Activated CD4-positive, alpha-beta T cell treated with anti-CD3 and anti-CD28 coated beads, Interleukin-2, amount 50 U/mL, for 16 hours (primary cell): ENCODE data around the gene LRP1.

ENCODE experiments used
- DNase-seq: peaks from one replicate; pipeline ENCODE4 v3.0.0-alpha.2; 2020

LRP1 gene

DNA sequence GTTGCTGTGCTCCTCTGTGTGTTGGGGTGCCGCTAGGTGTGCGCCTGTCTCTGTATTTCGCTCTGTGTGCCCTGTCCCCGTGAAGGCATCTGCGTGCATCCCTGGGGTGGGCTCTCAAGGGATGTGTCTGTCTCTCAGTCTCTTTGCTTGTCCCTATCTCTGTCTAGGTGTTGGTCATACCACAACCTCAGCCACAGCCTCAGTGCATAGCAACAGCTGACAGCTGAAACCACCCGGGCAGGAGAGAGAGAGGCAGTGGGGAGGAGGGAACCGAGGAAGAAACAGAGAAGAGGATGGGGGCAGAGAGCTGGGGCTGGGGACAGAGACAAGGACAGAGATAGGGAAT lies 87.4 kb downstream of the LRP1 start:
- DNase-seq, result peak; percentile 54

DNA sequence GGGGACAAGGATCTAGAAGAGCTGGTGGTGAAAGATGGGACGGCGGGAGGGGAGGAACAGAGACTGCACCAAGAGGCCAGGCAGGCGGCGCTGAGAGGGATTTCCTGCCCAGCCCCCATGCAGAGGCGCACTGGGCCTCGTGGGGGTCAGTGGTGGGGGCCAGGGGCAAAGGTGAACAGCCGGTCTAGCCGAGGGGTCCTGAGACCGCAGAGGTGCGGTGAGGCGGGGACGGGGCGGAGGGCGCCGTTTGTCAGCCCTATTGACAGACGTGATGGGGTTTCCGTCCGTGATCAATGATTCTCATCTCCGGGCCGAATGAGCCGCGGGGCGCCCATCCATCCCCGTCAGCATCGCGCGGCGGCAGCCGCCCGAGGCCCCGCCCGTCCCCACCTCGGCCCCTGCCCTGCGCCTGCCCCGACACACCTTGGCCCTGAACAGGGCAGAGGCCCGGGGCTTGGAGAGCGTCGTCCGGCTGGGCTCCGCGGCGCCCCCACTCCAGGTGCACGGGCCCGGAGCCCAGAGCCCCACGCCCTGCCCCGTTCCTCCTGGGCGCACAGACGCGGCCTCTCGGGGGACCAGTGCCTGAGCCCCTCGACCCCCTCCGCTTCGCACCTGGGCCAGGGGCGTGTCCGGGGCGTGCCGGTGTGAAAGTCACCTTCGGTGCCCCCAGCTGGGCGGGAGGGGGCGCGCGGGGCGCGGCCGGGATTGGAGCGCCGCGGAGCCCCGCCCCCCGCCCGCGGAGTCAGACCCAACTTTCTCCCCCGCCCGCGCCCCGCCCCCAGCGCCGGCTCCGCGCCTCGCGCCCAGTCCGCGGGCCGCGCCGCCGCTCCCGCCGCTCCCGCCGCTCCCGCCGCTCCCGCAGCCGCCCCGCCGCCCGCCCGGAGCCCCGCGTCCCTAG lies 88.0 kb downstream of the LRP1 start, which contains the start of gene NXPH4:
TSS of gene NXPH4 (plus strand) at position 781 of the 898 bp plus-strand sequence. CDS start 176 bp downstream, outside the sequence.
- DNase-seq, result no peak

DNA sequence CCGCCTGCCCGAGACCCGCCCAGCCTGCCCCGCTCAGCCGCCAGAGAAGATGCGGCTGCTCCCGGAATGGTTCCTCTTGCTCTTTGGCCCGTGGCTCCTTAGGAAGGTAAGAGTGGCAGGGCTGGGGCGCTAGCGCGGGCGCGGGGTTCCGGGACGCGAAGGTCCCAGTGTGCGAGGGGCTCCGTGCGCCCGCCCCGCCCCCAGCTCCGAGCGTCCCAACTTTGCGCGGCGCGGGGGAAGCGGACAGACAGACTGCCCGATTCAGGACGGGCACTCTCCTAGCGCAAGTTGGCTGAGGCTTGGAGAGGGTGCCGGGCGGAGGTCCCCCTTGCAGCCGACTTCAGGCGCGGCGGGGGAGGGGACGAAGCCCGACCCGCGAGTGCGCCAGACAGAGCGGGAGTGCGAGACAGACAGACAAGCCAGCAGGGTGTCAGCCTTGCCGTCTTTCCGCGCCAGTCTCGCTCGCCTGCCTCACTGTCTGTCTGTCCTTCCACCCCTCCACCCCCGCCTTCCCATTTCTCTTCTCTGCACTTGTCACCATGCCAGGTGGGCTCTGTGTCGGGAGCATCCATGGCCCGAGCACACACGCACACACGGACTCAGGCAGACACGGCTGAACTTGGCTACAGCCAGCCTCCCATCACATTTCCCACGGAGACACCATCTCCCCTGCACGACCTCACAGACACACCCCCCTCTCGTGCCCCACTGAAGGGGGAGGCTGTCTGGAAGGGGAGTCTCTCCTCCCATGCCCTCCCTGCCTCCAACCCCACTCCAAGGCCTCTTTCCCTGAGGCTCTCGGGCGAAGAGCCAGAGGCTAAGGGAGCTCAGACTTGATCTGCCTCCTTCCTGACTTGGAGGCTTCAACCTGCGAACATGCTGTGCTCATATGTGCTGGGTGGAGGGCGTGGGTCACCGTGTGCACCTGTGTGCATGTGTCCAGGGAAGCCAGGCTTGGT lies 88.9 kb downstream of the LRP1 start:
- DNase-seq, result no peak

DNA sequence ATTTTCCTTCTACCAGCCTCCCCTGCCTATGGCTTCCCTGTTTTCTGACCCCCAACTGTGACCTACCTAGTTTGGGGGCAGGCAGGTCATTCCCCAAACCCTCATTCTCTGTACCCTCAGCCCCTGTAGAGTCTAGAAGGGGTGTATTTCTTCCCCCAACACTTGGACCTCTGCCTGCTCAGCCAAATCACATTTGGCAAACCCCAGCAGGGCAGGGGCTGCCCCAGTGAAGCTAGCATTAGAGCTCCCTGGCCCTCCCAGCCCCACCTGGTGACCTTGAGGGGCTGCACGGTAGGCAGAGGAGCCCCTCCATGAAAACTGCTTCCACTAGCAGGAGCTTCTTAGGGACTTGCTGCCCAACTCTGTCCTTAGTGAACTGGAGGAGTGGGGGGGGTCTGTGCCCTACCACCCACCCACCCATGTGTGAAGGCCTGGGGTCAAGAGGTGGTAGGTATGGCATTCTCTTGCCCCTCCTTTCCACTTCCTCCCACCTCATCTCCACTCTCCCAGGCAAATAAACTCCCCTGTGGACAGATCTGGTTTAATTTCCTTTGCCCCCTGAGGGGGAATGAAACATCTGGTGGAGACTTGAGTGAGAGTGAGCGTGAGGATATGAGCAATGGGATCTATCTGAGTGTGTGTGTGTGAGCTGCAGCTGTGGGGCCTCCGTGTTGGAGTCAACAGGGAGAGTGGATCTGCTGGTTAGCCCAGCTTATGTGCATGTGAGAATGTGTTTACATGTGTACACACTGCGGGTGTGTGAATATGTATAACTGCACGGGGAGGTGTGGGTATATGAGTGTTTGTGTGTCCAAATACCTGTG lies 90.0 kb downstream of the LRP1 start:
- no peak for DNase-seq

DNA sequence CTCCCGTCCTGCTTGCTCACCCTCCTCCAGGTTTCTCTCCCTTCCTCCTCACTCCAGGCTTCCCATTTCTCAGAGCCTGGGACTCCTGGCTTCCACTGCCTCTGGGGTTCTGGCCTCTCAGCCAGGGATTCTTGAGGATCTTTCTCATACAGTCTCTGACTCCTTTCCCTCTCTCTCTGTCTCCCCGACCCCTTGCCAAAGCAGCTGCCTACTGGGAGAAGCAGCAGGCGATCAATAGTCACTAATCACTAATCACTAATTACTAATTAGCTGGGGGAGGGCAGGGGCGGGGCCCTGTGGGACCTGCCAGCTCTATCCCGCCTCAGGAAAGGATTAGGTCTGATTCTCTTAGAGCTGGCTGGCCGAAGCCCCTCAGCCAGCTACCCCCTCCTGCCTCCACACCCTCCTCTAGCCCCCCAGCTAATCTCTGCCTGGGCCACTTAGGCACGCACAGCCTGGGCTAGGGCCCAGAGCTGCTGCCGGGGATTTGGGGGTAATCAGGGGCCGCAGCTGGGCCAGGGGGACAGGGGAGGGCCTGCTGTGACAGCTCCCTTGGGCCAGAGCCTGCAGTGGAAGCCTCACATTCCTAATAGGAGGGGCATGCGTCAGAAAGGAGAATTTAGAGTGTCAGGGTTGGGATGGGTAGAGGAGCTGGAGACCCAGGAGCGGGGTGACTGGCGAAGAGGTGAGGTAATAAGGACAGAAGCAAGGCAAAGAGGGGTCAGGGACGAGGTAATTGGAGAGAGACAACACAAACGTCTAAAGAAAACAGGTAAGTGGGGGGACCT lies 91.1 kb downstream of the LRP1 start:
- DNase-seq, result no peak

DNA sequence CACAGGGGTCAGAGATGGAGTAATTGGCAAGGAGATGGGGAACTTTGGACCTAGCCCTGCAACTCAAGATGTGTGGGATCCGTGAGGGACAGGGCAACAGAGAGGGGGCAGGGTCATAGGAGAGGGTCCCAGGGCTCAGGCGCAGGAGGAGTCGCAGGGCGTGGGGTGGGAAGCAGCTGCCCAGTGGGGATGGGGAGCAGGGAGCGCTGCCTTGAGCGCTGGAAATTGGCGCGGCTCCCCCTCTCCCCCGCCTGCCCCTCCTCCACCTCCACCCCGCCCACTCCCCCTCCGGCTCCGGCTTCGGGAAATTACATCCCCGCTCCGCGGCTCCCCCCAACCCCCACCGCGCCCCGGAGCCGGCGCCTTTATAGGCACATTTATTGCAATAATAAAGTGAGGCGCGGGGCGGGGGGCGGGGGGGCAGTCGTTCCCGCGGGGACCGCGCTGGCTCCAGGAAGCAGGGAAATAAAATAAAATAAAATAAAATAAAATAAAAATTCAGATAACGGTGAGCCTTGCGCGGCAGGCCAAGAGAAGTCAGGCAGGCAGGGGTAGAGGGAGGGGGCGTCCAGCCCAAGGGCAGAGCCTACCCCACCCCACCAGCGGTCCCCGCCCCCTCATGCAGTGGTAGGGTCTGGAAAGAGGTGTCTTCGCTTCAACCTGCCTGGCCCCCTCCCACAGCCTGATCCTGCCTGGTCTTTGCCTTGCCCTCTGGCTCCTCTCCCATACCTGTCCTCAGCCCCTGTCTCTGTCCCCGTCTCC lies 91.9 kb downstream of the LRP1 start:
- no peak for DNase-seq

DNA sequence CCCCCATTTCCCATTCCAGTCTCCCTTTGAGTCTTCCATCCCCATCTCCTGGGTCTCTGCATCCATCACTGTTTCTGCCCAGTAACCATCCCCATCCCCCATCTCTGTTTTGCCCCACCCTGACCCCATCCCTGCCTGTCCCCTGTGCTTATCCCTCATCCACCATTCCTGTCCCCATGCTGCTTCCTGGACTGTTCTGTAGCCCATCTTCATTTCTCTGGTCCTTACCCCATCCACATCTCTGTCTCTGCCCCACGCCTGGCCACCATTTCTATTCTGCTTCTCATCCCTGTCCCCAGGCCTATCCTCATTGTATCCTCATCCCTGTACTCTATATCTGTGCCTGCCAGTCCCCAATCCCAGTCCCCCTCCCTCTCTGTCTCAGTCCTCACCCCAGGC lies 92.5 kb downstream of the LRP1 start:
- no peak for DNase-seq

DNA sequence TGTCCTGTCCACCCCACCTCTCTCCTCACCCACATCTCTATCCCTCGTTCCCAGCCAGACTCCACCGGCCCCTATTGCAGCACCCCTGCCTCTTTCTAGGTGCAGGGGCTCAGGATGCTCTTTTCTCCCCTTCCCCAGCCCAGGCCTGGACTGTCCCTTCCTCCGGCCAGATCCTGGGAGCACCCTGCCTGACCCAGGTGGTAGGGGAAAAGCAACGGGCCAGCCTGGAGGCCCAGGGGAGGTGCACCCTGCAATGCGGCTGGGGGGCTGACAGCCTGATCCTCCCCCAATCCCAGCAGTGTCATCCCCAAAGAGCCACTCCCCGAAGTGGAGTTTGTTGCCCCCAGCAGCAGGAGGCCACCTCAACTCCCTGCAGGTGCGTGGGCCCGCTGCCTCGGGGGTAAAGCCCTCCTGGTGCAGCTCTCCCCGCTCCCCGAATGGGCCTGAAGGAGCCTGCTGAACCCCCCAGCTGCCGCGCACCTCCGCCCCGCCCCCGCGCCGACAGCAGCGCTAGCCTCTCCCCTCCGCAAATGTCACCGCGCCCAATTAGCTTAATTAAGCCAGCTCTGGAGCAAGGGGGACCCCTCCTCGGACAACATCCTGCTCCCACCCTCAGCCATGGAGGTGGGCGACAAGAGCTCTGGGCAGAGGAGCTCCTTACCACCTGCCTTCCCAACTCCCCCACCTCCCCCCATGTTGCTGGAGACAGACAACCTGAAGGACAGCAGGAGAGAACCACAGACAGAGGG lies 93.1 kb downstream of the LRP1 start:
- DNase-seq, result no peak

DNA sequence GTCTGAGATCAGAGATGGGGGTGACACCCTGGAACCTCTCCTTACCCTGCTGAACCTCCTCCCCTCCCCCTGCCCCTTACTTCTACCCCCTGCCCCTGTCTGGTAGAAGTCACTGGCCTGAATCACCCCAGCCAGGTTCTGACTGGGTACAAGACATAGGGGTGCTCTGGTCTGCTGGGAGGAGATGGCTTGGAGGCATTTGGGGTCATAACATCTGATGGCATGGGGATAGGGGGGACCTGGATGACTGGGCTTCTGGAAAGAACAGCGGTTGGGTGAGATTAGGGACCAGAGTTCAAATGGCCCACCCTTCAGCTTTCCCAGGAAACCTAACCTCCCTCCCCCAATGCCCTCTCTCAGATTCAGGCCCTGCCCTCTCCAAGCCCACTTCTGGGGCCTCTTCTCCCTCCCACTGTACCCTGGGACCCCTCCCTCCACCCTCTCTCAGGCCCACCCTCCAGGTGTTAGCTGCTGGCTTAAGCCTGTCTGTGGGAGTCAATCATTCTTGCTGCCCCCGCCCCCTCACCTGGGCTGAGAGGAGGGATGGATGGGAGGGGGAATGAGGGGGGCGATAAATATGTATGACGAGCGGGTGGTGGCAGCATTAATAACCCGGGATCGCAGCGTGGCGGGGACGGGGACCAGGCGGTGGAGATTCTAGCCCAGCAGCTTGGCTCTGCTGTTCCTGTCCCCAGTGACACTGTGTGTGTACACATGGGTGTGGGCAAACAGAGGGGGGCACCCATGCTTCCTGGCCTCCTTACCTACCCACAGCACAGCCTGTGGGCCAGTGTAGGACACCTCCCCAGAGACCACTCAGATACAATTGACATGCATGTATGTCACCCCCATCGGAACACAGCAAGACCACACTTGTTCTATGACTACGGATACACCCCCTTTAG lies 94.3 kb downstream of the LRP1 start:
- DNase-seq, result no peak

DNA sequence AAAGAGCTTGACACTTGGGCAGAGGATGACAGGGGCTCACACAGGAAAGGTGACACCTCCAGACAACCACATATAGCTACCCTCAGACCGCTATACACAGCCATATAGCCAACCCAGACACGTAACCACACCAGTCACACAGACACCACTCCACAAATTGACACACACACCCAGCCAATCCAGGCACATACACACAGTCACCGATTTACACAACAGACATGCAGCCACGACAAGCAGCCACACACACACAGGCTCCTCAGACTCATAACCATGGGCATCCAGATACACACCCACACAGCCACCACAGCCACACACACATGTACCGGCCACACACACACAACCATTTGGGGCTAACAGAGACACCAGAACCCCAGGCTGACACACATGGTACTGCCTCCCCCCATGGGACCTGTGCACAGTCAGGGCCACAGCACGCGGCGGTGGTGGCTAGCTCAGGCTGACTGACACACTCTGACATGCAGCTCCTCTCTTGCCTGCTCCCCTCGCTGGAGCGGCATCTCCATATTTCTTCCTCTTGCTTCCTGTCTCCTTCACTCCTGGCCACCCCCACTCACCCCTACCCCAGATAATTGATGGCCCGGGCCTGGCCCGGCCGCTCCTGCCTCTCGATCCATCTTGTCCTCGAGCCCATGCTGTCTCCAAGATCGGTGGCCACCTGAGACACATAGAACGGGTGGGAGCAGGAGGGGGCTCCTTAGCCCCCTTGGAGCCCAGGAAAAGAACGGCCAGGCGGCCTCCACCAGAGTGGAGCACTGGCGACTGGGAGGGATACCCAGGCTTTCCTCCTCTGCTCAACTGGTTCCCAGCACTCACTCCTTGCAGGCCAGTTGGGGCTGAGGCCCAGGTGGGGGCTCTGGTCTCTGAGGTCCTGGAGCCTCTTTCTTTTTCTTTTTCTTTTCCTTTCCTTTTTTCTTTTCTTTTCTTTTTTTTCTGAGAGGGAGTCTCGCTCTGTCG lies 95.2 kb downstream of the LRP1 start:
- DNase-seq, result no peak

DNA sequence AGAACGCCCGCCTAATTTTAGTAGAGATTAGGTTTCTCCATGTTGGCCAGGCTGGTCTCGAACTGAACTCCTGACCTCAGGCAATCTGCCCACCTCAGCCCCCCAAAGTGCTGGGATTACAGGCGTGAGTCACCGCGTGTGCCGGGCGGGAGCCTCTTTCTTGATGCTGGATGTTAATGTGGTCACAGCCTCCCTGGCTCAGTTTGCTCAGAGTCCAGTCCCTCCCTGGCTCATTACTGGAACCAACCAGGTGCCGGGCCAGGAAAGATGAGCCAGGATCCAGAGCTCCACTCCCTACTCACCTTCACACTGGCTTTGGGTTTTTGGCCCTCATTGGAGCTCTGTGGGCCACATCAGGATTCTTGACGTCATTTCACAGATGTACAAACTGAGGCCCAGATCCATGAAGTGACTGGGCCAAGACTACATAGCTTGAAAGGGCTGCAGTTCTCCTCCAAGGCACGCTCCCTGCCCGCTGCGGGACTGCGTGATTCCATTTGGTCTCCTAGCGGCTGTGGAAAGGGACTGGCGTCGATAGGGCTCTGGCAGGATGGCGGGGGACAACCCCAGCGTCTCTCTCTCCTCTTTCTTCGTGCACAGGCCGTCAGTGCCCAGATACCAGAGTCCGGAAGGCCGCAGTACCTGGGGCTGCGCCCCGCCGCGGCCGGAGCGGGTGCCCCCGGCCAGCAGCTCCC lies 96.1 kb downstream of the LRP1 start:
- no peak for DNase-seq

DNA sequence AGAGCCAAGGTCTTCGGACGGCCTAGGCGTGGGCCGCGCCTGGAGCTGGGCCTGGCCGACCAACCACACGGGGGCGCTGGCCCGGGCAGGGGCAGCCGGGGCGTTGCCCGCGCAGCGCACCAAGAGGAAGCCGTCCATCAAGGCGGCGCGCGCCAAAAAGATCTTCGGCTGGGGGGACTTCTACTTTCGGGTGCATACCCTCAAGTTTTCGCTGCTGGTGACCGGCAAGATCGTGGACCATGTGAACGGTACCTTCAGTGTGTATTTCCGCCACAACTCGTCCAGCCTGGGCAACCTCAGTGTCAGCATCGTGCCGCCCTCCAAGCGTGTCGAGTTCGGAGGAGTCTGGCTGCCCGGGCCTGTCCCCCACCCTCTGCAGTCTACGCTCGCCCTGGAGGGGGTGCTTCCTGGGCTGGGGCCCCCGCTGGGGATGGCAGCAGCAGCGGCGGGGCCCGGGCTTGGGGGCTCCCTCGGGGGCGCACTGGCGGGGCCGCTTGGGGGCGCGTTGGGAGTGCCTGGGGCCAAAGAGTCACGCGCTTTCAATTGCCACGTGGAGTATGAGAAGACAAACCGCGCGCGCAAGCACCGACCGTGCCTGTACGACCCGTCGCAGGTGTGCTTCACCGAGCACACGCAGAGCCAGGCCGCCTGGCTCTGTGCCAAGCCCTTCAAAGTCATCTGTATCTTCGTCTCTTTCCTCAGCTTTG lies 96.8 kb downstream of the LRP1 start:
- DNase-seq, result peak; percentile 71

DNA sequence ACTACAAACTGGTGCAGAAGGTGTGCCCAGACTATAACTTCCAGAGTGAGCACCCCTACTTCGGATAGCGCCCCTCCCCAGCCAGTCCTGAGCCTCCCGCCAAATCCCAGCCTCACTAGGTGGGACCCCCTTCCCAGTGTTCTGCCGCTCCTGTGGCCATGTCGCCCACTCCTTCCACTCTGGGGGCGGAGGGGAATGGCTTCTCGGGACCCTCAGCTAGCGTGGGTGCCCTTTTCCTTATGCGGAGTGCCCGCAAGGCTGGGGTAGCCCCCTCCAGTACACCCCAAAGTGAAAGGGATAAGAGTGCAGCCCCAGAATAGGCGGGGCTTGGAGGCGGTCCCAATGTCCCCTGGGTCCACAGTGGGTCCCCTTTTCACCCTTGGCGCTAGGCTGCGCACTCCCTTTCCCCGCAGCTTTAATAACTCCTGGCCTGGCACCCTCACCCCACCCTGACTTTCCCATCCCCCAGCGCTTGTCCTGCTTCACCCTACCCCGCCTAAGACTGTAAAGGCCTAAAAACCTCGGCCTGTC lies 97.5 kb downstream of the LRP1 start:
- no peak for DNase-seq

DNA sequence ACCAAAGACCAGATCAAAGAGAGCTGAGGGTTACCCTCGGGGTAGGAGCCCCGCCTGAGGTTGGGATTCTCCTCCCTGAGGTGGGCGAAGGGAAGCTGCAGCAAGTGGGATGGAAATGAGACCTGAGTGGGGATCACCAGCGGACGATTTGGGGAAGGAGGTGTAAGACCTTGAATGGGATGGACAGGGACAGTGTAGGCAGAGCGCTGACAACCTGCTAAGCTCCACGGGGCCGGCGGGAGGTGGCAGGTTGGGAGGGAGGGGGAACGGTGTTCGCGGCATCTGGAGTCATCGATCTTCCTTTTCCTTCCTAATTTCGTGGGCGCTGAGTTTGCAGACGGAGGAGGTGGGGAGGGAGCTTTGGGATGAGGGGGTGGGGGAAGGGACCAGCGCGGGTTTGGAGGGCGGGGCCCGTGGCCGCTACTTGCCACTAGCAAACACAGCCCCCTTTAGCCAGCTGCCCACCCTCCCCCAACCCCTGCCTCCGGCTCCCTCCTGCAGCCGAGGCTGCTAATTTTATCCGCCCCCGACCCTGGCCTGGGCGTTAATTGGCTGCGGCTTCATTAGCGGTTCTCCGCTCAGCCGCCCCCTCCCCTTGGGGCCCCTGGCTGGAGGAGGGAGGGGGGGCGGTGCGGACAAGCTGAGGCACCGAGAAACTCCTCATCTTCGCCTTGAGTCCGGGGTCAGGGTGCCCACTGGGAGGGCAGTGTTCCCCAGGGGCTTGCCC lies 98.5 kb downstream of the LRP1 start:
- no peak for DNase-seq

DNA sequence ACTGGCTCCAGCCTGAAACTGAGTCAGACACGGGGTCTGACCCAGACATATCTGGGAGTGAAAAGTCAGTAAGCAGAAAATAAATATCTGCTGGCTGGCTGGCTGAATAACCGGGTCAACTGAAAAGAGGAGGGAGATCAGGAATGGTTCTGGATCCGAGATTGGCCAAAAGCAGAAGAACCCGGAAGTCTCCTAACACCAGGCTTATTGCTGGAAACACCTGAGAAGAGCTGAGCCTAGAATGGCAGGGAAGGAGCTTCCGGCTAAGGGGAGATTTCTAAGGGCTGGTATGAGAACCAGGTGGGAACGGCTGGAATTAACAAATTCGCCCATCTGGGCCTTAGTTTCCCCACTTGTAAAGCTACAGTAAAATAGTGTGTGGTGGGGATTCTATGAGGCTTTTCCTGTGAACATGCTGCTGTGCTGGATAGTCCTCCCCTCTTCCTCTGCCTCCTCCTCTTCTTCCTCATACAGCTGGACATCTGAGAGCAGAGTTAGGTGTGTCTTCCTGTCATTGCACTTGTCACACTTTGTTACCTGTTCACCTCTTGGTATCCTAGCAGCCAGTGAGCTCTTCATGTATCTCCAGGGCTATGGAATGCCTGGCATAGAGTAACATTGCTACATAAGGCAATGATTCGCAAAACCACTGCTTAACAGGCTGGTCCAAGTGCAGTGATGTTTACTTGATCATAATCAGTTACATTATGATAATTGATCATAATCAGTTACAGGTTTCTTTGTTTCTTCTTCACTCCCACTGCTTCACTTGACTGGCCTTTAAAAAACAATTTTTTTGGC lies 99.2 kb downstream of the LRP1 start:
- no peak for DNase-seq
